Activated naive CD4-positive, alpha-beta T cell treated with anti-CD3 and anti-CD28 coated beads for 36 hours (primary cell): ENCODE measurements around the gene CYP11A1. TPM values are rescaled to one million over a fixed set of nuclear protein-coding genes. Genes with fewer than 3 reads are reported as not detected.
A peak's percentile ranks its signal among the peaks of the same experiment; 100 is the strongest.

Experiments
- CTCF ChIA-PET: fragments of 350-600 bp; sonication (Branson Sonifier 250); formaldehyde crosslinking; loops from one replicate; lab custom pipeline; 2021; ENCODE audit warnings: antibody characterized with exemption; lab: Charles Lee
- DNase-seq: peaks from one replicate; pipeline ENCODE4 v3.0.0-alpha.2; 2020
- H3K27ac Mint-ChIP-seq: one replicate; pipeline ENCODE4 v1.8.0; 2021; ENCODE audit warnings: mild to moderate bottlenecking, mixed read lengths
- H3K27me3 Mint-ChIP-seq: one replicate; pipeline ENCODE4 v1.8.0; 2021; ENCODE audit warnings: low read depth, mixed read lengths
- H3K36me3 Mint-ChIP-seq: one replicate; pipeline ENCODE4 v1.8.0; 2021; ENCODE audit warnings: low read depth, mixed read lengths
- H3K4me1 Mint-ChIP-seq: one replicate; pipeline ENCODE4 v1.8.0; 2021; ENCODE audit warnings: low read depth, mixed read lengths
- H3K4me3 Mint-ChIP-seq: one replicate; pipeline ENCODE4 v1.8.0; 2021; ENCODE audit warnings: mild to moderate bottlenecking, moderate library complexity, mixed read lengths
- H3K9me3 Mint-ChIP-seq: one replicate; pipeline ENCODE4 v1.8.0; 2021; ENCODE audit warnings: mixed read lengths
- intact Hi-C: fragments of 100-400 bp; cut with micrococcal nuclease; formaldehyde crosslinking; loops from one replicate; pipeline ENCODE4 v1.15.1; 2023
- total RNA-seq, 2 experiments: library from RNA; stranded (reverse); gene quantifications; one replicate each; pipeline ENCODE4 v1.2.3, GENCODE V29; 2021

Gene CYP11A1
- total RNA-seq, 2 experiments from 2014 or later = not detected

DNA sequence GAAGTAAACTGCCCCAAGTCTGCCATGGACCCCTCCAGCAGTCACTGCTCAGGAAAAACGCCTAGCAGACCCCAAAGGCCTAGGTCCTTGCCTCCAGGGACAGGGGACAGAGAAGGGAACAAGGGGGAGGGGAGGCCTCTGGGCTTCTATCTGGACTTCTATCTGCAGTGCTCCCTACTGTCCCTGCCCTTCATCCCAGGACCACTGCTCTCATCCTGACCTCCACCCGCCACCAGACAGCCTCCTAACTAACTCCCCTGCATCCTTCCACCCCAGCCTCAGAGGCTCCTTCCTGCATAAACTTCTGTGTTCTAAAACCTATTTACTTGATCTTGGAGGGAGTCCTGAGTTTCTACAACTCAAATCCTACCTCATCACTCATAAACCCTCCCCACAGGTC lies 40.9 kb upstream of the CYP11A1 start:
- H3K36me3 Mint-ChIP-seq = peaks cover 18% of the 10 kb centered on the region
- no peak overlapping the region for H3K4me3 Mint-ChIP-seq
- H3K4me1 Mint-ChIP-seq = peaks cover 17% of the 10 kb centered on the region
- no peak for DNase-seq
- CTCF ChIA-PET = interaction anchor here (1.9 kb wide), 1 partner anchor 26 kb away, joined by 4 read pairs; no protein-coding TSS in a partner anchor
- no peaks in the 10 kb centered on the region for H3K27me3 Mint-ChIP-seq
- no peaks in the 10 kb centered on the region for H3K9me3 Mint-ChIP-seq
- peak overlapping the region; percentile 57 for H3K27ac Mint-ChIP-seq
- intact Hi-C loops = no loop called here

DNA sequence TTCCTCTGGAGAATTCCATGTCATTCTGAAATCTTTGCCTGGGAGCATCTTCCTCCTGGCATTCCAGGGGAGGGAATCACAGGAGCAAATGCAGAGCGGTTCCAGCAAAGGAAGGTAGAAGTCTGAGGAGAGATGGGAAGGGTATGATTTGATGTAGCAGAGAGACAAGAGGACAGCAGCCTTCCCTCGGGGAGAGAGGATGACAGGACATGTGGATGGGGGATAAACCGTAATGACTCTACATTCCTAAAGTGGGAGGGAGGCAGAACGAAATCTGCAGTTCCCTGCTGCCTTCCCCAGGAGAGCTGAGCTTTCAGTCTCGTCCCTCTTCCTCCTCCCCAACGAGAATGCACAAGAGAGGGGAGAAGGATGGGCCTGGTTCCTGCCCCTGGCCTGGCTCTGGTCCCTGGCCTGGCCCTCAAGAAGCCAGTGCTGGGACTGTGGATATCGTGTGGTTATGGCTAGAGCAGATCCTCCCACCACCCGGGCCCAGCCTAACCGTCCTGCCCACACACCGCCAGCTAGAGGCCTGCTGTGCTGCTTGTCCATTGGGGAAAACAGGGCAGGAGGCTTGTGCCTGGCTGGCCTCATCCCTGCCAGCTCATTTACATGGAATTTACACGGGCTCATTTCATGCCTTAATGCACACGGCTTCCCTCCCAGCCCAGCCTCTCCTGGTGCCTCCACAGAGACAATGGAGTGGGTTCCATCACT lies 39.7 kb upstream of the CYP11A1 start:
- intact Hi-C loops = no loop called here
- no peak overlapping the region for H3K4me3 Mint-ChIP-seq
- H3K36me3 Mint-ChIP-seq = peaks cover 12% of the 10 kb centered on the region
- no peak overlapping the region for H3K27ac Mint-ChIP-seq
- no peaks in the 10 kb centered on the region for H3K9me3 Mint-ChIP-seq
- DNase-seq = no peak
- CTCF ChIA-PET = interaction anchor here (1.1 to 1.4 kb wide), 3 partner anchors 18 to 32 kb away, joined by 3 to 4 read pairs (median 3); no protein-coding TSS in a partner anchor
- peaks cover 30% of the 10 kb centered on the region for H3K4me1 Mint-ChIP-seq
- no peaks in the 10 kb centered on the region for H3K27me3 Mint-ChIP-seq

DNA sequence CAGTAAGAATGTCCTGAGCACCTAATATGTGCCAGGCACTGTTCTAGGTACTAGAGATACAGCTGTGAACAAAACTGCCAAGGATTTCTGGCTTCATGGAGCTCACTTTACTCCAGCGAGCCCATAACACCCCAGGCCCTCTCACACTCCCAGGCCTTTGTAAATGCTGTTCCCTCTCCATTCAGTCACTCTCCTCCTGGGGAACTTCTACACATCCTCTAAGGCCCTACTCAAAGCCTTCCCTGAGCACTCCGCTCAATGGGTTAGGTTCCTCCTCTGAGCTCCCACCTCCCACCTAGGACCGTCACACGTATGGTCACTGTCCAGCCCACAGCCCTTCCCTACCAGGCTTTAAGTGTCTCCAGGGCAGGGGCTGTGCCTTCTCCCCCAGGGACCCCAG lies 39.1 kb upstream of the CYP11A1 start:
- Mint-ChIP-seq H3K4me3 (no peak overlapping the region), H3K9me3 (no peaks in the 10 kb centered on the region), H3K27ac (no peak overlapping the region), H3K27me3 (no peaks in the 10 kb centered on the region), H3K4me1 (peaks cover 36% of the 10 kb centered on the region), H3K36me3 (peaks cover 8% of the 10 kb centered on the region)
- DNase-seq = no peak
- intact Hi-C loops = no loop called here
- CTCF ChIA-PET = interaction anchor here (1.1 to 1.4 kb wide), 4 partner anchors 18 to 33 kb away, joined by 3 to 5 read pairs (median 4); no protein-coding TSS in a partner anchor

DNA sequence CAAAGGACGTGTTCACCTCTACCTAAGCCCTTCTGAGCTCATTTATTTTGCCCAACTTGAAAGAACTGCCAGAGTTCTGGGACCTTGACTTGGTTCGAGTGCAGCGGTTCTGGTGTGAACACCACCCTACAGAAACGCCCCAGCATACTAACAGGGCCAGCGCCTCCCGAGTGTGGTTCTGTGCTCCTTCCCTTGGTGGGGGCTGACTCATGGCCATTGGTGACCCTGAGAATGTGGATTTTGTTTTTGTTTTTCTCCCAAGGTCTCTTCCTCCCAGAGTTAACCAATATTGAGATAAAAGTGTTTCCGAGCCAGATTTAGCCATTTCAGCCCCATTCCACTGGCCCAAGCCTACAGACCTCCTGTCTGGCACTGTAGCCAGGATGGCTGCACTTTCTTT lies 38.4 kb upstream of the CYP11A1 start:
- DNase-seq = no peak
- Mint-ChIP-seq H3K27me3 (no peaks in the 10 kb centered on the region), H3K9me3 (no peaks in the 10 kb centered on the region), H3K4me3 (no peak overlapping the region), H3K36me3 (peaks cover 7% of the 10 kb centered on the region), H3K27ac (no peak overlapping the region), H3K4me1 (peaks cover 43% of the 10 kb centered on the region)
- CTCF ChIA-PET = interaction anchor here (1.1 to 1.4 kb wide), 3 partner anchors 23 to 33 kb away, joined by 3 to 5 read pairs (median 4); no protein-coding TSS in a partner anchor
- intact Hi-C loops = no loop called here

DNA sequence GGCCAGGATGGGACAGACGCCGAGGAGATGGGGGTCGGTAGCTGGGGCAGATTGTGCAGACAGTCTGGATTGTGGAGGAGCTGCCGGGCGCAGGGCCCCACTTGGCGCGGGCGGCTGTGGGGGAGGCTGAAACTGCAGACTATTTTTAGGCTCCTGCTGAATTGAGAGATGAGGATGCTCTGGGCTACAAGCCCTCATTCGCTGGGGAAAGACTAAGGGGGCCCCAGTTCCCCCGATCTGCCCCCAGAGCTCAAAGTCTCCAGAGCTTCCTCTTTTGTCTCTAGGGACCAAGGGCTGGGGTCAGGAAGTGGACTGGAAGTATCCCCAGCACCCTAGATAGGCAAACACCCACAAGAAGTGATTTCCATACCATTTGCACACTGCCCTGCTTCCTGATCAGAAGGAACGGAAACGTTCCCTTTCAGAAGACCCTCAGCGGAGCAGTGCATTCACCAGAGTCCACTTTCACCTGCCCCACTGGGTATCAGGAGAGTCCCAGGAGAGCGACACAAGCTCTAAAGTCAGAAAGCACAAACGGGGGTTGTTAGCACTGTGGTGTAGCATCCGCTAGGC lies 36.6 kb upstream of the CYP11A1 start:
- peaks cover 59% of the 10 kb centered on the region for H3K4me1 Mint-ChIP-seq
- H3K36me3 Mint-ChIP-seq = peaks cover 3% of the 10 kb centered on the region
- no peaks in the 10 kb centered on the region for H3K27me3 Mint-ChIP-seq
- no peak for DNase-seq
- H3K9me3 Mint-ChIP-seq = no peaks in the 10 kb centered on the region
- intact Hi-C loops = loop anchor here (1.0 to 5.0 kb wide), 6 partner anchors 30 to 467 kb away; partner anchors contain the start of genes PML, STOML1 and UBL7
- H3K4me3 Mint-ChIP-seq = no peak overlapping the region
- CTCF ChIA-PET = interaction anchor here (0.8 to 6.2 kb wide), 7 partner anchors 19 to 35 kb away, joined by 3 to 28 read pairs (median 4); partner anchors contain the start of gene SEMA7A
- H3K27ac Mint-ChIP-seq = peak overlapping the region; percentile 87

DNA sequence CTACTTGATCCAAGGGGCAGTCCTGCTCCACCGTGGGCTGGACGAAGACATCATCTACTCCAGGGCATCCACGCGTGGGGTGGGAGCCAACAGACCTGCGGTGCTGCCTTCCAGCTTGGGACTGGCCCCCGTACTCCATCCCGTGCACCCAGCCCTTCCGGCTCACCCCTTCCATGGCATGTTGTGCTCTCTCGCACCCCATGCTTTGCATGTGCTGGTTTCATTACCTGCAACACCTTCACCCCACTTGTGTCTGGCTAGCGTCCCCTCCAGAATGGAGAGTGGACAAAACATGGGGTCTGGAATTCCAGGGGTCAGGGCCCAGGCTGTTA lies 36.1 kb upstream of the CYP11A1 start:
- no peak for DNase-seq
- intact Hi-C loops = loop anchor here (1.0 to 5.0 kb wide), 6 partner anchors 31 to 467 kb away; partner anchors contain the start of genes PML, STOML1 and UBL7
- Mint-ChIP-seq H3K36me3 (peaks cover 3% of the 10 kb centered on the region), H3K4me3 (no peak overlapping the region), H3K9me3 (no peaks in the 10 kb centered on the region), H3K27ac (peak overlapping the region; percentile 87), H3K4me1 (peaks cover 61% of the 10 kb centered on the region), H3K27me3 (no peaks in the 10 kb centered on the region)
- CTCF ChIA-PET = interaction anchor here (0.8 to 6.2 kb wide), 7 partner anchors 19 to 35 kb away, joined by 3 to 28 read pairs (median 4); partner anchors contain the start of gene SEMA7A

DNA sequence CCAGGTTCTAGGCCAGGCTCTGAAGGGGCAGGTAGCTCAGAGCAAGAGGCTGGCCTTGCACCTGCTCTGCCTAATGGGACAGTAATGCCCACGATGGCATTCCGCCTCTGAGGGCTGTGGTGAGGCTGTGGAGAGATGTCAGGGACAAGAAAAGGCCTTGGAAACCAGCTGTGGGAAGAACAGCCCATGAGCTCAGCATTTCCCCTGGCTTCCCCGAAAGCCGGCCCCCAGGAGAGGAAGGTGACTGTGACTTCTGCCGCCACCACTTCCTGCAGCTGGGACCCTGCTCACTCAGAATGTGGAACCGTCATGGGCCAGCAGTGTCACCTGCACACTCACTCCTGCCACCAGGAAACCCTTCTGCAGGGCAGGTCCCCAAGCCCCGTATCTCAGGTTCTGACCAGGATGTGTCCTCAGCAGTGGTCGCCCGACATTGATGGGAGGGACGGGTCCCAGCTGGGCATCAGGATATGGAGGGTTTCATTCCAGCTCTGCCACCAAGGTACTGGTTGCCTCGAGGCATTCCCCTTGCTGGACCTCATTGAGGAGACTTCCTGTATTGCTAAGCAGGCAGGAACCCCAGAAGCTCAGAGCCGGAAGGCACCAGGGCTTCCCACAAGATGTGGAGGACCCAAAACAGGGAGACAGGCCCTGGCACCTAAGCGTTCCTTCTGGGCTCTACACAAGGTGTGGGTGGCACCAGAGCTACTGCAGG lies 35.6 kb upstream of the CYP11A1 start:
- peaks cover 65% of the 10 kb centered on the region for H3K4me1 Mint-ChIP-seq
- H3K36me3 Mint-ChIP-seq = peaks cover 3% of the 10 kb centered on the region
- H3K27ac Mint-ChIP-seq = peak overlapping the region; percentile 87
- no peaks in the 10 kb centered on the region for H3K27me3 Mint-ChIP-seq
- CTCF ChIA-PET = interaction anchor here (0.9 to 6.2 kb wide), 10 partner anchors 18 to 36 kb away, joined by 3 to 28 read pairs (median 4); partner anchors contain the start of gene SEMA7A
- intact Hi-C loops = loop anchor here (1.0 to 5.0 kb wide), 6 partner anchors 31 to 468 kb away; partner anchors contain the start of genes PML, STOML1 and UBL7
- peak; percentile 97 for DNase-seq
- peak overlapping the region; percentile 53 for H3K4me3 Mint-ChIP-seq
- no peaks in the 10 kb centered on the region for H3K9me3 Mint-ChIP-seq

DNA sequence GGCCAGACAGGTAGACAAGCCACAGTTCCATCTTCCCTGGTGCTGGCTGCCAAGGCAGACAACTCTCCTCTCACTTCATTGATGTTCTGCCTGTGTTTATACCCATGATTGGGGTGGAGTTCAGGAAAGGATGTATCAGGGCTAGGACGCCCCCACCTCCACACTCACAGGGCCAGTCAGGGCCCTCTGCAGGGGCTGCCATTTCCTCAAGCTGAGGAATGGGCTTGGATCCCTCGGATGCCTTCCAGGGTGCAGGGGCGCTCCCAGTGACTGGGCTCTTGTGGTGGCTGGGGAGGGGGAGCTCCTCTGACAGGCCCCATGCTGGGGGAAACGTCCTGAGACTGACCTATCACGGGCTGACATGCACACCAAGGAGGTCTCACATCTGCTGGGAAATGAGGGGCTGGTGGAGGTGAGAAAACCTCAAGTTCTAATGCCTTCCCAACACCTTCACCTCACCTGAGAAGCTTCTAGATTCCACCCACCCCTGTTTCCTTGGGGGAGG lies 34.9 kb upstream of the CYP11A1 start:
- H3K36me3 Mint-ChIP-seq = peaks cover 3% of the 10 kb centered on the region
- no peaks in the 10 kb centered on the region for H3K9me3 Mint-ChIP-seq
- H3K27me3 Mint-ChIP-seq = no peaks in the 10 kb centered on the region
- intact Hi-C loops = loop anchor here (2.0 to 5.0 kb wide), 3 partner anchors 384 to 468 kb away; partner anchors contain the start of genes PML and STOML1
- DNase-seq = peak; percentile 37
- peak overlapping the region; percentile 53 for H3K4me3 Mint-ChIP-seq
- peaks cover 71% of the 10 kb centered on the region for H3K4me1 Mint-ChIP-seq
- peak overlapping the region; percentile 87 for H3K27ac Mint-ChIP-seq
- CTCF ChIA-PET = interaction anchor here (0.9 to 6.2 kb wide), 7 partner anchors 17 to 37 kb away, joined by 3 to 28 read pairs (median 4); no protein-coding TSS in a partner anchor

DNA sequence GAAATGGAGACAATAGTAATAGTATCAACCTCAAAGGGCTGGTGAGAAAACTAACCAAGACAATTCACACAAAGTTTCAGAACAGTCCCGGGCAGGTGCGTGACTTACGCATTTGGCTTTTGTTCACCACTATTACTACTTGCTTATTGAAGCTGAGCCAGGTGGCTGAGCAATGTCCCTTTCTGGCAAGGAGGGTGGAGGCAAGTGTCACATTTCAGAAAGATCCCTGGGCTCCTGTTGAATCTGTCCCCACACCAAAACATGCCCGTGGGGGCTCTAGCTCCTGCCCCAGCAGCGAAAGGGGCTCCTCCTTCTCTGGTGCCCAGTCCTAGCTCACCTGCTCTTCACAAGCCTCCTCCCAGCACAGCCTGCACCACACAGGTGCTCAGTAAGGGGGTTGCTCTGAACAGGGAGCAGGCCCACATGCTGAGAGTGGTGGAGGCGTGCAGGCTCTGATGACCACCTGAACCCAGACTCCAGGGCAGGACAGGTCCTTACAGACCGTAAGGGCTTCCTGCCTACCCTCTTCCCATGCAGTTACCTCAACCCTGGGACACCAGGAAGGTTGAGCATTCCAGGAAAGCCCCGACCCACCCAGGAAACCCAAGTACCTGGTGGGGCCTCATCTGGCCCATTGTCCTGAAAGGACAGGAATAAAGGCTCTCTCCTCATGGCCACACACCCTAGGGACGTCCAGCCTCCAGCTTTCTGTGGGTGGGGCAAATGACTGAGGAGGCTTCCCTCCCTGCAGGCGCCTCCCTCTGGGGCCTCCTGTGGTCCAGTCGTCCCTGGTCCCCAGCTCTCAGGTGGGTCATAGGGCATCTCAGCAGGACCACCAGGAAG lies 33.7 kb upstream of the CYP11A1 start:
- peaks cover 84% of the 10 kb centered on the region for H3K4me1 Mint-ChIP-seq

DNA sequence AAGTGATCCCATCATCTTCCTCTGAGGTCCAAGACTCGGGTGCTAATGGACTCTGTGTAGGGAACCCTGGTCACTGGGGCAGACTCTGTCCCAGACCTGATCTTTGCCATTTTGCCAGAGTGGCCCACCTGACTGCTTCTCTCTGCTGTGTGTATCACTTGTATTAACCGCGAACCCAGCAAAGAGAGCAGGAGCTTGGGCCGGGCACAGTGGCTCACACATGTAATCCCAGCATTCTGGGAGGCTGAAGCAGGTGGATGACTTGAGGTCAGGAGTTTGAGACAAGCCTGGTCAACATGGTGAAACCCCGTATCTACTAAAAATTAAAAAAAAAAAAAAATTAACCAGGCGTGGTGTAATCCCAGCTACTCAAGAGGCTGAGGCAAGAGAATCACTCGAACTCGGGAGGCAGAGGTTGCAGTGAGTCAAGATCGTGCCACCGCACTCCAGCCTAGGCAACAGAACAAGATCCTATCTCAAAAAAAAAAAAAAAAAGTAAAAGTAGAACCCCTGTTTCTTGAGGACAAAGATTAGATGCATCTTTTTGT lies 32.9 kb upstream of the CYP11A1 start:
- CTCF ChIA-PET = interaction anchor here (0.6 to 6.2 kb wide), 5 partner anchors 15 to 61 kb away, joined by 3 to 28 read pairs (median 3); no protein-coding TSS in a partner anchor
- Mint-ChIP-seq H3K9me3 (no peaks in the 10 kb centered on the region), H3K27ac (peak overlapping the region; percentile 87), H3K4me1 (peaks cover 87% of the 10 kb centered on the region), H3K36me3 (peaks cover 3% of the 10 kb centered on the region), H3K27me3 (no peaks in the 10 kb centered on the region), H3K4me3 (peak overlapping the region; percentile 36)
- intact Hi-C loops = loop anchor here (1.0 to 5.0 kb wide), 3 partner anchors 16 to 1050 kb away; partner anchors contain the start of genes PML, SIN3A and STOML1
- peak; percentile 68 for DNase-seq

More for the DNA sequence above, 33.7 kb upstream of the CYP11A1 start:
- Mint-ChIP-seq H3K9me3 (no peaks in the 10 kb centered on the region), H3K36me3 (peaks cover 3% of the 10 kb centered on the region), H3K4me3 (peak overlapping the region; percentile 19), H3K27ac (peak overlapping the region; percentile 87), H3K27me3 (no peaks in the 10 kb centered on the region)
- peak; percentile 88 for DNase-seq
- CTCF ChIA-PET = interaction anchor here (0.7 to 6.2 kb wide), 5 partner anchors 16 to 60 kb away, joined by 3 to 28 read pairs (median 5); no protein-coding TSS in a partner anchor
- intact Hi-C loops = loop anchor here (1.0 to 5.0 kb wide), 3 partner anchors 17 to 1050 kb away; partner anchors contain the start of genes PML, SIN3A and STOML1
